Psoas muscle (tissue), 8 donors: ENCODE results near the gene TRIM66. TPM values are rescaled to one million over a fixed set of nuclear protein-coding genes. Genes with fewer than 3 reads are reported as not detected.
A peak's percentile ranks its signal among the peaks of the same experiment; 100 is the strongest.

Experiments used
- ATAC-seq, 4 donors: fragments of 200-7000 bp; cut with Tn5 transposase; one replicate each; pipeline ENCODE4 v1.9.1; 2020; ENCODE audit warnings: moderate library complexity in 3 of 4, mild to moderate bottlenecking in 2 of 4
- DNase-seq, 2 donors: peaks; one replicate each; pipeline ENCODE4 v3.0.0-alpha.2; 2020
- H3K27ac ChIP-seq: fragments of 200-600 bp; one replicate; pipeline ENCODE4 v1.8.0; 2022
- H3K27me3 ChIP-seq, 3 donors: fragments of 200-600 bp in 1 of 3; one replicate each; pipeline versions ENCODE4 v1.6.1 to v1.8.0; 2013 to 2022; ENCODE audit warnings: low read length in 2 of 3, mild to moderate bottlenecking in 2 of 3, moderate library complexity in 1 of 3; ENCODE audit not compliant: insufficient read depth in 3 of 3
- H3K36me3 ChIP-seq, 2 donors: fragments of 200-600 bp in 1 of 2; one replicate each; pipeline versions ENCODE4 v1.6.1 to v1.8.0; 2013 to 2022; ENCODE audit warnings: low read depth in 1 of 2, mild to moderate bottlenecking in 1 of 2, moderate library complexity in 1 of 2; ENCODE audit not compliant: insufficient read depth in 1 of 2
- H3K4me1 ChIP-seq: fragments of 200-600 bp; one replicate; pipeline ENCODE4 v1.8.0; 2022
- H3K4me3 ChIP-seq: fragments of 200-600 bp; one replicate; pipeline ENCODE4 v1.8.0; 2022; ENCODE audit warnings: mild to moderate bottlenecking
- H3K9me3 ChIP-seq: fragments of 200-600 bp; one replicate; pipeline ENCODE4 v1.8.0; 2022
- CTCF ChIP-seq: fragments of 200-600 bp; IDR thresholded peaks from one replicate; pipeline ENCODE4 v1.8.0; 2022; ENCODE audit warnings: antibody characterized with exemption
- WGBS, 3 donors: extraction: QIAGEN DNeasy Blood & Tissue Kit; methylation state at CpG; one replicate each; pipeline versions ENCODE4 v1.1.6 to v1.1.7; 2013; 5-methylcytosine and 5-hydroxymethylcytosine counted together
- intact Hi-C, 2 donors: fragments of 100-400 bp; cut with DNase I; formaldehyde crosslinking; loops; one replicate each; pipeline versions ENCODE4 v1.11.0 to v1.14.2; 2022
- polyA plus RNA-seq, 3 donors: library from polyadenylated mRNA; stranded (reverse); fragments of 200-250 nt; gene quantifications; one replicate each; pipeline ENCODE4 v1.2.3, GENCODE V29; 2013
- total RNA-seq, 4 donors: library from RNA; stranded (reverse); fragmentation: NEBNext Ultra II Directional in 2 of 4; extraction: Animal tissue kit (Norgen Biotek cat#: 25700) in 2 of 4; gene quantifications; one replicate each; pipeline versions ENCODE4 v1.2.1 to v1.2.4, GENCODE V29; 2021 to 2023
- donor health status: healthy with polysubstance abuse.
- donor health status: DM: no; HTN: no; CAD: no; lungs with moderate emphysema.
- donor health status: Bipolar disorder and iron deficiency.
- donor health status: healthy.
- donor health status: DM: yes; HTN: yes; CAD: no.
- donor health status: DM: no; HTN: no; CAD: no.
- donor health status: DM: no; HTN: no; CAD: no.
- donor health status: DM: yes; HTN: yes; CAD: no.

Gene TRIM66
- total and polyA plus RNA-seq, 7 donors: 0.46 to 3.9 (median 2.0) TPM

GRCh38 chr11:8704136-8704535, 21.7 kb upstream of the TRIM66 start:
- WGBS, 3 donors: 90 to 100% (median 94%) methylated on average over 2 of the region's 2 CpGs
- Histone ChIP-seq H3K27ac (no peak overlapping the region), H3K36me3 (peaks cover 0 to 36% of the 10 kb centered on the region in 2 donors), H3K27me3 (no peaks in the 10 kb centered on the region), H3K9me3 (no peaks in the 10 kb centered on the region), H3K4me3 (no peak overlapping the region), H3K4me1 (peaks cover 28% of the 10 kb centered on the region)
- DNase-seq: no peak
- intact Hi-C loops: no loop called here
- ATAC-seq: no peak
- no peak for TF ChIP-seq CTCF

DNA sequence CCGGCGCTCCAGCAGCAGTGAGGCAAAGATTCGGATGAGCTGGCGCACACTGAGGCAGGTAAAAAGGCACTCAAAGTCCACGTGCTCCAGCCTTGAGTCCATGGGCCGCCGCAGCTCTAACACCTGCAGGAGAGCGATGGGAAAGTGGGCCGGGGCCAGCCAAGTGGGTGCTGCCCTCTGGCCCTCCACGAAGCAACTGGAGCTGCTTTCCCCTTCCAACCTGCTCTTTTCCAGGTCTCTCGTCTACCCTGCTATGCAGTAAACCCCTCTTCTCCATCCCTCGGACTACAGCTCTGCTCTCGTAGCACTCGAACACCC, 20.1 kb upstream of the TRIM66 start:
- Histone ChIP-seq H3K27me3 (no peaks in the 10 kb centered on the region), H3K4me3 (no peak overlapping the region), H3K9me3 (no peaks in the 10 kb centered on the region), H3K27ac (no peak overlapping the region), H3K4me1 (peaks cover 12% of the 10 kb centered on the region), H3K36me3 (peaks cover 0 to 51% of the 10 kb centered on the region in 2 donors)
- TF ChIP-seq CTCF: no peak
- DNase-seq (no peak), ATAC-seq (no peak)
- WGBS, 3 donors: 90 to 92% (median 92%) methylated on average over 14 of the region's 14 CpGs
- intact Hi-C loops: no loop called here

GRCh38 chr11:8701891-8702597, 19.6 kb upstream of the TRIM66 start:
- TF ChIP-seq CTCF: no peak
- intact Hi-C loops: no loop called here
- 85 to 91% (median 91%) methylated on average over 10 of the region's 10 CpGs for WGBS, 3 donors
- Histone ChIP-seq H3K4me1 (peaks cover 7% of the 10 kb centered on the region), H3K27me3 (no peaks in the 10 kb centered on the region), H3K27ac (no peak overlapping the region), H3K36me3 (peaks cover 0 to 56% of the 10 kb centered on the region in 2 donors), H3K9me3 (no peaks in the 10 kb centered on the region), H3K4me3 (no peak overlapping the region)
- ATAC-seq (no peak), DNase-seq (no peak)

DNA sequence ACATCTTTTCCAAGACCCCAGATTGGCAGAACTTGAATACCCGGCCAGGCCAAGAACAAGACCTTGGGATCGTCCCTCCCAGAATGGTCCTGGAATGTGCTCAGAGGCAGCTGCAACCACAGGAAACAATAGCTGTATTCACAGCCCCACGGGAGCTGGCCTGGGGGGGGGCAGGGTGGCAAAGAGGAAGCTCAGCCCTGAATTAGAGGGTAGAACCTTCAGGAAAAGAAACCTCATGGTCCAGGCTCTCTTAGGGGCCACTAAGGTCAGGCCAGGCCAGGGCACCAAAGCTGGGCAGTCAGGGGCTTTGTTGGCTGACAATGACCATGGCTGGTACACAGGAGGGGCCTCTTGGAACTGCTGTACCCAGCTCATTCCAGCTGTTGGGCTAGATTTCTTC, 17.4 kb upstream of the TRIM66 start:
- WGBS, 3 donors: 19 to 22% (median 21%) methylated on average over 3 of the region's 3 CpGs
- Histone ChIP-seq H3K36me3 (peaks cover 0 to 66% of the 10 kb centered on the region in 2 donors), H3K4me1 (peaks cover 6% of the 10 kb centered on the region), H3K27ac (peak overlapping the region; percentile 32), H3K4me3 (no peak overlapping the region), H3K27me3 (no peaks in the 10 kb centered on the region), H3K9me3 (no peaks in the 10 kb centered on the region)
- DNase-seq (no peak), ATAC-seq (peak; percentile 42 to 68 (median 60))
- TF ChIP-seq CTCF: no peak
- intact Hi-C loops: no loop called here
